Astrocyte of the cerebellum (primary cell): ENCODE measurements around the gene USH1C.

Source experiments
- DNase-seq: peaks from one replicate; pipeline ENCODE4 v3.0.0-alpha.2; 2011; ENCODE audit warnings: low read depth
- H3K4me3 ChIP-seq: 2 replicates; pipeline ENCODE4 v1.5.1; 2011; ENCODE audit warnings: mild to moderate bottlenecking, low read depth, low read length, moderate library complexity
- in situ Hi-C: cut with HindIII; loops from 2 replicates; pipeline ENCODE4 v1.10.0; 2017; ENCODE audit warnings: low sequenced_read_pairs
- TF ChIP-seq, protein P1 (sequence below): IDR thresholded peaks from 2 replicates; pipeline ENCODE4 v1.5.1; 2012; ENCODE audit warnings: low read length, low read depth, moderate library complexity, mild to moderate bottlenecking; ENCODE audit errors: missing control alignments

Gene USH1C

DNA sequence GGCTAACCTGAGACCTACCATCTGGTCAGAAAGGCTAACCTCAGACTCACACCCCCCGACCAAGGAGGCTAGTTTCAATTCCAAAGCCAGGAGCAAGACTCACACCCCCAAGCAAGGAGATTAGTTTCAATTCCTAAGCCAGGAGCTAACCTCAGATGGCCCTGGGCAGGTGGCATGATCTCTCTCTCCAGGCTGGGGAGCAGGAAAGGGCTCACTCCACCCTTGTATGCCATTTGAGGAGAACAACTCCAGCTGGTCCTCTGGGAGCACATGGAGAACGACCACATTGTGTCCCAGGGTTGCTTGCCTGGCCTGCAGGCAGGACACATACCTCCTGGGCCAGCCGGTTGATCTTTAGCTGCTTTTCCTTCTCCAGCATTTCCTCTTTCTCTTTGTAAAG is 32.6 kb downstream of the USH1C start:
- no peak overlapping the region for H3K4me3 ChIP-seq
- in situ Hi-C loops = no loop called here
- no peak for DNase-seq
- TF ChIP-seq, protein P1, sequence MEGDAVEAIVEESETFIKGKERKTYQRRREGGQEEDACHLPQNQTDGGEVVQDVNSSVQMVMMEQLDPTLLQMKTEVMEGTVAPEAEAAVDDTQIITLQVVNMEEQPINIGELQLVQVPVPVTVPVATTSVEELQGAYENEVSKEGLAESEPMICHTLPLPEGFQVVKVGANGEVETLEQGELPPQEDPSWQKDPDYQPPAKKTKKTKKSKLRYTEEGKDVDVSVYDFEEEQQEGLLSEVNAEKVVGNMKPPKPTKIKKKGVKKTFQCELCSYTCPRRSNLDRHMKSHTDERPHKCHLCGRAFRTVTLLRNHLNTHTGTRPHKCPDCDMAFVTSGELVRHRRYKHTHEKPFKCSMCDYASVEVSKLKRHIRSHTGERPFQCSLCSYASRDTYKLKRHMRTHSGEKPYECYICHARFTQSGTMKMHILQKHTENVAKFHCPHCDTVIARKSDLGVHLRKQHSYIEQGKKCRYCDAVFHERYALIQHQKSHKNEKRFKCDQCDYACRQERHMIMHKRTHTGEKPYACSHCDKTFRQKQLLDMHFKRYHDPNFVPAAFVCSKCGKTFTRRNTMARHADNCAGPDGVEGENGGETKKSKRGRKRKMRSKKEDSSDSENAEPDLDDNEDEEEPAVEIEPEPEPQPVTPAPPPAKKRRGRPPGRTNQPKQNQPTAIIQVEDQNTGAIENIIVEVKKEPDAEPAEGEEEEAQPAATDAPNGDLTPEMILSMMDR = no peak

- no peak overlapping the region for H3K4me3 ChIP-seq
- no peak for DNase-seq
- TF ChIP-seq, protein P1 = no peak
- in situ Hi-C loops = no loop called here
Measured at GRCh38 chr11:17510507-17511206, 33.6 kb downstream of the USH1C start.

DNA sequence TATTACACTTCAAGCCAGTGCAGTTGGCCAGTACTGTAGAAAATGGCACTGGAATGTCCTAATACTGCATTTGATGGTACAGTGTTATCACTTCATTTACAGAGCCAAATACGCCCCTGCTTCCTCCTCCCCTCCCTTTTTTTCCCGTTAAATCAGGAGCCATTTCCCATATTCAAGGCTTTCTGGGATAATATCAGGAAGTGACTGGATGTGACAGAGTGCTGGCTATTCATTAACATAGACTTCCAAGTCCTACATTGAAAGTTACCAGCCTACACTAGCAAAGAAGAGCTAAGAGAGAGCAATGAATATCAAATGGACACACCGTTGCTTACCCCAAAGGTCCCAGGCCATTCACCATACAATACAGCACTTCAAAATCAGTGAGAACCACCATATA is 35.4 kb downstream of the USH1C start:
- in situ Hi-C loops = no loop called here
- TF ChIP-seq, protein P1 = no peak
- H3K4me3 ChIP-seq = no peak overlapping the region
- no peak for DNase-seq

DNA sequence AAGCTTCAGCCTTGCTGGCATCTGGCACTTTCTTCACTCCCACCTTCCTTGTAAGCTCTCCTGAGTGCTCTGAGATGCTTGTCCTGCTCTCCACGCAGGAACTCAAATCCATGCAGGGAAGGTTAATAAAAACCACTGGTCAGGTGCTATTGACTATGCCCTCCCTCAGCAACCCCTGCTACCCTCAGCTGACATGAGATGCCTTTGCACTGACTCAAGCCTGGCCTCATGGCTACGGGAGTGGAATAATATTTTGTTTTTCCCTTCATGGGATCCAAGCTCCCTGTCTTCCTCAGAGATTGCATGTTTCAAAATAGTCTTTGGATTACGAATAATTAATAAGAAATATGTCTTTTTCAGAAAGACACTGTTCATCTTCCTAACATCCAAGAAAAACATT is 35.9 kb downstream of the USH1C start:
- no peak for DNase-seq
- in situ Hi-C loops = no loop called here
- TF ChIP-seq, protein P1 = no peak
- no peak overlapping the region for H3K4me3 ChIP-seq

GRCh38 chr11:17507773-17508172 is 36.4 kb downstream of the USH1C start:
- DNase-seq = no peak
- TF ChIP-seq, protein P1 = no peak
- no peak overlapping the region for H3K4me3 ChIP-seq
- in situ Hi-C loops = no loop called here

DNA sequence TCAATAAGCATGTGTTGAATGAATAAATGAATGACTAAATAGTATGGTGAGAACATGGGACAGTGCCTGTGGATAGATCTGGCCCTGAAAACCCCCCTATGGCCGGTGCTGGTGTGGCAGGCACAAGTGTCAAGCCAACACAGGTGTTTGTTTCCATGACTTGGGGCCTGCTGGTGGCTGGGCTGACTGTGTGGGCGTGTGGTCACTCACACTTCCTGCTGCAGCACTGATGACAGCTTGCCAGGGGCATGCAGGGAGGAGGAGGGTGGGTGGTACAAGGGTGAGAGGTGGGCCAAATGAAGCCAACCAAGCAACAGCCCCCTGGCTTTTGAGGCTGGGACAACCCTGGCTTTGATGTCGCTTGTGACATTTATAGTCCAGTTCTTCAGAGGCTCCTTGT is 37.3 kb downstream of the USH1C start:
- TF ChIP-seq, protein P1 = no peak
- in situ Hi-C loops = no loop called here
- no peak for DNase-seq

DNA sequence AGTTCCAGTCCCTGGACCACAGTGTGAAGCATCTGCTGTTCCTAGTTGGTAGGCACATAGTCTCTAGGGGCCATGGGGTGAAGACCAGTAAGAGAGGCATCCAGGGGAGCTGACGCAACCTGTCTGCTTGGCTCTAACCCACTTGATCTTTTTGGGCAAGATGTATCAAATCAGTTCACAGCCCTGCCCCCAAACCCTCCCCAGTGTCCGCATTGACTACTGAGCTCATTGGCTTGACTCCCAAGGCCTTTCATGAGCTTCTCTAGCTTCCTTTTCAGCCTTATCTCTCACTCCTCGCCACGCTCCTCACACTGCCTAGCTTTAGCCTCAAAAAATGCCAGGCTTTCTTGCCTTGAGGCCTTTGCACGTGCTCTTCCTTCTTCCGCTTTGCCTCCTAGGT is 37.9 kb downstream of the USH1C start:
- no peak for DNase-seq
- TF ChIP-seq, protein P1 = no peak
- in situ Hi-C loops = no loop called here
- H3K4me3 ChIP-seq = no peak overlapping the region

More for the DNA sequence above, 37.3 kb downstream of the USH1C start:
- H3K4me3 ChIP-seq = no peak overlapping the region
